NCI-H446 (cell line): ENCODE measurements around the gene SEMA3A.

Source experiments
- DNase-seq, 2 experiments: peaks; one replicate each; lab custom pipeline; 2025; lab: John Stamatoyannopoulos, UW

The SEMA3A gene

GRCh38 chr7:84009051-84009450, 185.5 kb downstream of the SEMA3A start:
- no peak for DNase-seq

GRCh38 chr7:84003191-84003590, 191.4 kb downstream of the SEMA3A start:
- no peak for DNase-seq

DNA sequence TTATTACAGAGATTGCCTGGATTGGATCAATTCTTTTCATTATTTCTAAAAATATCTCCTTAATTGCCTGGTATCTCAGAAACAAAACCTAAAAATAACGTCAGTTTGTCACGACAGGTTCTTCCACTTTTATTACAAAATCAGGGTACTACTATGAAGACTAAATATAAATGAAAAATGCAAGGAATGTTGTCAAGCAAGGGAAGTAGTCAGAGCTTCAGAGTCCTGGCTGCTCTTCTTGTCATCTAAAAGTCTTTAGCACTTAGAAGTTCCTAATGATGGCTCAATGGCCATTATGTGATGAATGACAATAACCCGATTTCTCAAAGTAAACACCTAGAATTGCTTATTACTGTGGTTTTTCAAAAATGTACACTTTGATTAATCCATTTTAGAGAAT, 192.2 kb downstream of the SEMA3A start:
- DNase-seq: no peak

DNA sequence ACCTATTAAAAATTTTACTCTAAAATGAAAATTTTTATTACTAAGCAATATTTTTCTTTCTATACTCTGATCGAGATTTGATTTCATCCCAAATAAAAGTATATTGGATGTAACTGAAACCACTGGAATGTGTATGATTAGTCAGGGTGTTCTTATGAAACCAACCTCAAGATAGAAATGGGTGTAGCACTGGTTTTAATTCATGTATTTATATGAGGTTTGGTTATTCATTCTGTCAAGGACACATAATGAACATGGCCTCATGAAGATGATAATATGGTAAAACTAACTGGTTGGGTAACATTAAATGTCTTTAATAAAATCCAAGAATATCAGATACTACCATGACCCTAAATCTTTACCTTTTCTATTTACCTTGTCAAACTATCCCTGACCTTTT, 197.7 kb downstream of the SEMA3A start:
- DNase-seq: no peak

GRCh38 chr7:83987764-83988163, 206.8 kb downstream of the SEMA3A start:
- no peak for DNase-seq

- no peak for DNase-seq
Measured at GRCh38 chr7:83985821-83986220, 208.8 kb downstream of the SEMA3A start.

GRCh38 chr7:83984591-83984990, 210.0 kb downstream of the SEMA3A start:
- no peak for DNase-seq

- no peak for DNase-seq
Measured at GRCh38 chr7:83984076-83984475, 210.5 kb downstream of the SEMA3A start.

- DNase-seq: no peak
Measured at GRCh38 chr7:83983606-83984005, 211.0 kb downstream of the SEMA3A start.

GRCh38 chr7:83976302-83976701, 218.3 kb downstream of the SEMA3A start:
- peak in 1 of 2 experiments; percentile 66 for DNase-seq

DNA sequence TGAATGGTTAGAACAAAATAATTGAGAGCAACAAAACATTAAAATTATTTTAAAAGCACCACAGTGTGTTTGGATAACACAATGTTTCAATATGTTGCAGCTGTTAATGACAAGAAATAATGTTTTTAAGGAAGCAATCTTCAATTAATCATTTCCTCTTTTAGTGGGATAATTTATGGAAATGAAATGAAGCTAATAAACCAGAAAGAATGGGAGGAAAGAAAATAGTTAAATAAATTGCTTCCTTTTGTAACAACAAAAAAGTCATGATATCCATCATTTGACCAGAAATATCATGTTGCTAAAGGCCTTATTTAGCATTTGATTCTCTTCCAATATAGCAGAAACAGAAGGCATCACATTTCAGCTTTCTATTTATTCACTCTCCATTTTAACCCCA, 224.5 kb downstream of the SEMA3A start:
- no peak for DNase-seq

DNA sequence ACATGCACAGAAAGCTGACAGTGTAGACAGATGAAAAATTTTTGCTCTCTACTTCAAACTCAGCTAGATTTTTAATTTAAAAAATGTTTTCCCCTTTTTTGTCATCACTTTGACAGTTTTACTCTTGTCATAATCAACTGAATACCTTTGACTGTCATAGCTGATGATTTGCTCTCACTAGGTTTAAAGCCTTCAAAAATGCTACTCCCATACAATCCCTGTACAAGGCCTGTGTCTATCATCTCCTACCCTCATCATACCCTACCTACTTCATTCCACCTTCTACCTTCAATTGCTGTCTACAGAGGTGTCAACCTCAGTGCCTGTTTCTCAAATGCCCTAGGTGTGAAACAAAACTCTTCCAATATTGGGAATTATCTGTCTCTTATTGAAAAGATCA, 230.3 kb downstream of the SEMA3A start:
- no peak for DNase-seq

GRCh38 chr7:83957333-83957732, 237.3 kb downstream of the SEMA3A start:
- DNase-seq: no peak

DNA sequence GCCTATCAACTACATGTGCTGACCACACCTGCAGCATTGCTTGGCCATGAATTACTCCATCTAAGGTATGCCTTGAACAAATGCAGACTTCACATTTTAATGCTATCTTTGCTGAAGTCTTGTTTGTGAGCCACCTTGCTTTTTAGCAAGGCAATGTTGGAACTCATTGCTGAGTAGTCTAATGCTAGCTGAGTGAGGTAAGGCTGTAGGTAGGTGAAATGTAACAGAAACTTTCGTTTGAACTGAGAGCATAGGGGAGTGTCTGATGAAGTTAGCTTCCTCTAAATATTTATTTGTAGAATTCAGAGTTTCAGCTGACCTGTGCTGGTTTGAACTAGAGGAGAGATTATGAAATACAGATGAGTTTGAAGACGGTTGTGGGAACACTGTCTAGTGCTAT, 238.5 kb downstream of the SEMA3A start:
- DNase-seq: no peak

GRCh38 chr7:83952236-83952635, 242.4 kb downstream of the SEMA3A start:
- DNase-seq: no peak

DNA sequence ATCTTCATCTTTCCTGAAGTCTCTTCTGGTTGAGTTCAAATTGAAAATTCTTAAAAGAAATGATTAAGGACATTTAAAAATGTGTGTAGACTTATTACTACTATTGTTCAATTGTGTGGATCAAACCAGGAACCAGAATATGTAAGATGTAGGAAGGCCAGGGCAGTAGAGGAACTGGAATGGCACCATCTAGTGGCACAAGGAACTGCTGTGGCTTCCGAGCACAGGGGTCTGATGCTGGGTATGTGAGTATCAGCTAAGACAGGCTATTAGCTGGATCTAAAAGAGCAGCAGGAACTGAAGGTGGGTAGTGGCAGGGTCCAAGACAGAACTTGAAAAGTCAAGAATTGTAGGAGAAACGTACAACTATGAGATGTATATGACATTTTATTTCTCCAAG, 247.3 kb downstream of the SEMA3A start:
- DNase-seq: peak in 1 of 2 experiments; percentile 21

GRCh38 chr7:83946801-83947200, 247.8 kb downstream of the SEMA3A start:
- no peak for DNase-seq

DNA sequence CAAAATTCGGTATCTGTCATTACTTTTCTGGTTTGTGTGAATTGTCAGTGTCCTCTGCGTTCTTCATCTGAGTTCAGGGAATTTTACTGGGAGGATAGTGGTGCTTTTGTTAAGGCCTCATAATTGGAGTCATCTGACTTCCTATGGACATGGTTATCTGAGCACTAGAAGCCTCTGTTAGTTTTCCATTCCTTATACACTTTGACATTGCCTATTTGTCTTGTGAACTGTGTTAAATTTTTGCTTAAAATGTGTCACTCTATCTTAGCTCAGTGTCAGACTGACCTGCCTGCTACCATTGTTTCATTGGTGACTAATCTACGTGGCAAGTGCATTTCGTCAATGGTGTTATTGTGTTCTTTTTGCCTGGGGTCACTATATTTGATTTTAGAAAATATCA, 253.3 kb downstream of the SEMA3A start:
- DNase-seq: no peak

DNA sequence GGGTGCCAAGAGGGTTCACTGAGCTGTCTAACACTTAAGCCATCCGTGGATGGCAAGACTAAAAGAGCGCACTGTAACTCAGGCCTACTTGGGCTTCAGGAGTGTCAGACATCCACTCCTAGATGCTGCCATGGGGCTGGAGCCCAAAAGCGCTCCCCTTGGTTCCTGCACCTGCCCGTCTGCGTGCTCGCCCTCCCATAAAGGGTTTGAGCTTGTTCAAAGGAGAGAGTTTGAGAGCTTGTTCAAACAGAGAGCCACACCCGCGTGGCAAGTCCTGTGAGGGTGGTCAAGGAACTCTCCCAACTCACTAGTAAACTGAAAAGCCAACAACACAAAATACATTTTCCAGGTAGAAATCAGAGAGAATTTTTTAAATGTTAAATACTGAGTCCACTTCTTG, 256.7 kb downstream of the SEMA3A start:
- no peak for DNase-seq

DNA sequence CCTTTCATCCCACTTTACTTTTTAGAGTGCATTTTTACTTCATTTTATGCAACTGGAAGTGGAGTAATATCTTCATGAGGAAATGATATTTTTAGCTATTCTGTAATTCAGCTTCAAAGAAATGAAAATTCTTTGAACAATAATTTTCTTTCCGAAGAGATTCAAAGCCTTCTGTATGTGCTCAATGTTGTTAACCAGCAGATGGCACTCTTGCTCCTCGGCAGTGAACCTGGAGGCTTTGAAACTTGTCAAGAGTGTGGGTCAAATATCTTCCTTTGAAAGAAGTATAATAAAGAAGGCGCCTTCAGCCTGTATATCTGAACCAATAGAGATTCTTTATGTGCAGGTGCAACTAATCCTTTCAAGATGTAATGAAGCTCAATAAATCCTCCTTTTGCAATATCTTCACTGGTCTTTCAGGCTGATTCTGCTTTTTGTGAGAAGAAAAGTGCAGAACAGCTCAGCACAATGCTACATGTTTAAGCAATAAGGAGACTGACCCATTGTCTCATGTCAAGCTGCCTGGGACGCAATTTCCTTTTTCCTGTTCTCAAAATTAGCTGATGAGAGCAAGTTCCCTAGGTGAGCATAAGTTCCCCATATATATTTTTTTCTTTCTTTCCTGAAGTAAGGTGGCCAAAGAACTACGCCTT, 258.4 kb downstream of the SEMA3A start:
- peak; percentile 33 to 84 for DNase-seq

GRCh38 chr7:83934118-83934734, 260.4 kb downstream of the SEMA3A start:
- DNase-seq: peak in 1 of 2 experiments; percentile 20

DNA sequence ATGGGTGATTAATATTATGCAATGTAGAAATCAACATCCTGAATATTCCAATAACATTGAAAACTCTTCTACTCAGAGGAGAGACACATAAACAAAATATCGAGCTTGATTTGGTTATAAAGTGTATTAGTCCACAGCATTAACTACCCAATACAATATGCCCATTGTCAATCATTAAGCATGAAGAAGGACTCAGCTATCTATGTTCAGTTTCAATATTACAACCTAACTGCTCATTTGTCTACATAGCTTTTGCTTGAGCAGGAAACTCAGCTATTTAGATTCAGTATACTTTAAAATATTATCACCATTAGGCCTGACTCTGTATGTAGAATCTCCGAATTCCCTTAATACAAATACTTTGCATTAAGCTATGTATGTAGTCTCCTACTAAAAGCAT, 262.6 kb downstream of the SEMA3A start:
- DNase-seq: no peak

DNA sequence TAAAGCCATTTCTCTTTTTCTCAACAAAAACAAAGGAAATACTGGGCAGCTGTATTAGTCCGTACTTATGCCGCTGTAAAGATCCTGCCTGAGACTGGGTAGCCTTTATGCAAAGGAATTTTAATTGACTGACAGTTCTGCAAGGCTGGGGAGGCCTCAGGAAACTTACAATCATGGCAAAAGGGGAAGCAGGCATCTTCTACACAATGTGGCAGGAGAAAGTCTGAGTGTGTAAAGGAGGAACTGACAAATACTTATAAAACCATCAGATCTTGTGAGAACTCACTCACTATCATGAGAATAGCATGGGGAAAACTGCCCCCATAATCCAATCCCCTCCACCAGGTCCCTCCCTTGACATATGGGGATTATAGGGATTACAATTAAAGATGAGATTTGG, 264.3 kb downstream of the SEMA3A start:
- DNase-seq: no peak

GRCh38 chr7:83925860-83926259, 268.7 kb downstream of the SEMA3A start:
- no peak for DNase-seq
